NCI-H526 treated with DMSO at 0.1 percent for 48 hours (cell line): ENCODE results near the gene MTM1.
A peak's percentile ranks its signal among the peaks of the same experiment; 100 is the strongest.

Source experiments
- DNase-seq: peaks from one replicate; lab custom pipeline; 2025; lab: John Stamatoyannopoulos, UW

The MTM1 gene

DNA sequence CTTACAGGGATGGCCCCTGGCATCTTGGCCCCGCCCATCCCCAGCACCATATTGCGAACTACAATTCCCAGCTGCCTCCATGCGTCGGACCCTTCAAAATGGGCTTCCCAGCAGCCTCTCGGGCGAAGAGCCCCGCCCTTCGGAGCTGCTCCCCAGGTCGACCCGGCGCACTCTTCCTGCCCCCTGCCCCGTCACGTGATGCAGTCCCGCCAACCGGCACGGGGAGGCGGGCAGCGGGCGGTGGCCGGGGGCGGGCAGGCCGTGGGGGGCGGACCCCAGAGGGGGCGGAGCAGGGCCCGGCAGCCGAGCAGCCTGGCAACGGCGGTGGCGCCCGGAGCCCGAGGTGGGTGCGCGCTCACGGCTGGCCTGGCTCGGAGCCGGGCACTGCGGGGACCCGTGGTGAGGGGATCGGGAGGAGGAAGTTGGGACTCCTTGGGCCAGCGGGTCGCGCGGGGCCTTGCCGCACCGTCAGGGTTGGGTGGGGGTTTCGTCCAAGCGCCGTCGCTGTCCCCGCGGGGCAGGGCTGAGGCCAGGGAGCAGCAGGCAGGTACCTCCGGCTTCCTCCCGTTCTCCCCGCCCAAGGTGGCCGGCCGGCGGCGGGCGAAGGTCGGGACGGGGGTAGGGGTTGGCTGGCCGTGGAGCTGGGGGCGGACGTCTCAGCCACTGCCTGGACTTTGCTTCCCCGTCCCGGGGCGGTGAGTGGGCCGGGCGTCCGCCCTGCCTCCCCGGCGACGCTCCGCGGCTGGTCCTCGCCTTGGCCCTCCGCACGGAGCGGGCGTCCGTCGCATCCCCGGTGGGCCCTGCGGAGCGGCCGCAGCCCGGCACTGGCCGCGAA, at the start of gene MTM1:
TSS of gene MTM1 (plus strand) at position 302 of the 835 bp plus-strand sequence. CDS start 23,994 bp downstream, outside the sequence.
- peak; percentile 77 for DNase-seq

DNA sequence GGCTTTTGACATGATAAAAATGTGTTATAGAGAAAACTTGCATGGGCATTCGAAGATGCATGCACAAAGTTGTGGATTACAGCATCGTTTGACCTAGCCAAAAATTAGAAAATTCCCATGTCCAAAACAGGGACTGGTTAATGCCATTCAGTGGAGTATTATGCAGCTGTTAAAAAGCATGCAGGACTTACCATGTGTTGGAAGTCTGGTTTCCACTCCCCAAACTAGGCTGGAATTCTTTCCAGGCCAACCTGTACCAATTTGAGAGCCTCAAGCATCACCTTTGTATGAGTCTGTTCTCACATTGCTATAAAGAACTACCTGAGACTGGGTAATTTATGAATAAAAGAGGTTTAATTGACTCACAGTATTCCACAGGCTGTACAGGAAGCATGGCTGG, 45.9 kb upstream of the MTM1 start:
- no peak for DNase-seq

DNA sequence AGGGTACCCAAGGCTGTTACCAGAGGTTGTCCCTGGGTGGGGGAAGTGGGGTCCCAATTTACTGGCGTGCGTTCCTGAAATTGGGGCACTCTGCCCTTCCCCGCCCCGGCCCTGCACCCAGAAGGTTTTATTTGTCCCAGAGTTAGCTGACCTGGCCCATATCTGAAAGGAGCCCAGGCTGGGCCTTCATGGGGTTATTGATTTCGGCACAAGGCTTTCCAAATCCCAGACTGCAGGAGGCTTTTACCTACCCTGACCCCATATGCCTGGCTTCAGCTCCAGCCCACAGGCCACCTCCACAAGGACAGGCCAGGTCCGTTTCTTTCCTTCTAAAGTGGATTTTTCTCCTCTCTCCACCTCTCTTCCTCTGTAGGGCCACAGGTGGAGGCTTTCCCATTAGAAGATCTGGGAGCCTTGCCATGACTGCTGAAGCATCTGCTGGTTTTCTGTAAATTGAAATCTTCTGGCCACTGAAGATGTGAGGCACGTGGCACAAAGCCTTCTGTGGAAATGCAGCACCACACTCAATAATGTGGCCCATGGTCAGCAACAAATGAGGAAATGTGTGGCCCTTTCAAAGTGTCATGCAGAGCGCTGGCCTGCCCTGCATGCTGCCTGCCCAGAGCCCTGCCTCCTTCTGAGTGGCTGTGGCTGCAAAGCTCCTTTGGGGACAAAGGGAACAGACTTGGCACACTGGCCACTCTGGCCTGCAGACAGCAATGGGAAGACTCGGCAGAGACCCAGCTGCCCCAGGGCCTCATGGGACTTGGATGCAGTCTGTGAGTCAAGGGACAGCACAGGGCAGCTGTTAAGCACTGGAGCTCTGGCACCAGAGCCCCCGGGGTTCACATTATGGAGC, 43.1 kb upstream of the MTM1 start:
- DNase-seq, result no peak

DNA sequence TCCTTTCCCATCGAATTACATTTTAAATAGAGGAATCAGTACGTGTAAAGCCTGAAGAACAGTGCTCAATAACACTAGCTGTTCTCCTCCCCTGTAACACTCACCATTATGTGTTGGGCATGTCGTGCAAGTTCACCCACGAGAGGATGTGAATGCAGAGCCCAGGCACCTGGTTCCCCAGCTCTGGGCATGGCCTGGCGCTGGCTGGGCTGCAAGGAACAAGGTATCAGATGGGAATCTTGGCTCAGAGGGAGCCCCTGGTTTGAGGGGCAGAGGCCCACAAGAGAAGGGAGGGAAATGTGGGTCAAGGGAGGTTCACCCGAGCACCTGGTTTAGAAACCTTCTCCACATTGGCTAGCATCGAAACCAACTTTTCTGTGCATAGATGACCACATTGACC, 41.7 kb upstream of the MTM1 start:
- DNase-seq, result no peak

DNA sequence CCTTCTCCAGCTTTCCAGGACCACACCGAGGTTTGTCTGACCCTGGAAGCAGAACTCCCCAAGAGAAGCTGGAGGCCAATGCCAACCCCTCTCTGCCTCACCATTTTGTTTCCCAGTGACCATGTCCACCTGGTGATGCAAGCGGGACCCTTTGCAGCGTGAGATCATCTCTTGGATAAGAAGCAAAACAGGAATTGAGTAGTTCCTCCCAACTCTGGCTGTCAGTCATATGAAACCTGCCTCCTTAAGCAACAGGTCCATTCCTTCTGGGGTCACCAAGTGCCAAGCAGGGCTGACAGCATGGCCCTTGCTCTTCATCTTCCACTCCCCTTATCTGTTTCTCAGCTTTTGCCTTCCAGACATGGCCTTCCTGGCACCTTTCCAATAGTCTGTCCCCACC, 41.3 kb upstream of the MTM1 start:
- DNase-seq, result no peak

DNA sequence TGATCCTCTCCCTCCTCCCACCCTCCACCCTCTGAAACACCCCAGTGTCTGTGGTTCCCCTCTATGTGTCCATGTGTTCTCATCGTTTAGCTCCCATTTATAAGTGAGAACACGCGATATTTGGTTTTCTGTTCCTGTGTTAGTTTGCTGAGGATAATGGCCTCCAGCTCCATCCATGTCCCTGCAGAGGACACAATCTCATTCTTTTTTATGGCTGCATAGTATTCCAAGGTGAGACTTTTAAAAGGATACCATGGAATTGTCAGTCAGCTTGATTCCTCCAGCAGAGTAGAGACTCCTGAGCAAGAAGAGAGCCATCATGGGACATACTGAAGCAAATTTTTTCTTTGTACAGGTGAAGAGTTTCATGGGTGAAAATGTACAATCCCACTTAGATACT, 38.8 kb upstream of the MTM1 start:
- DNase-seq, result no peak

DNA sequence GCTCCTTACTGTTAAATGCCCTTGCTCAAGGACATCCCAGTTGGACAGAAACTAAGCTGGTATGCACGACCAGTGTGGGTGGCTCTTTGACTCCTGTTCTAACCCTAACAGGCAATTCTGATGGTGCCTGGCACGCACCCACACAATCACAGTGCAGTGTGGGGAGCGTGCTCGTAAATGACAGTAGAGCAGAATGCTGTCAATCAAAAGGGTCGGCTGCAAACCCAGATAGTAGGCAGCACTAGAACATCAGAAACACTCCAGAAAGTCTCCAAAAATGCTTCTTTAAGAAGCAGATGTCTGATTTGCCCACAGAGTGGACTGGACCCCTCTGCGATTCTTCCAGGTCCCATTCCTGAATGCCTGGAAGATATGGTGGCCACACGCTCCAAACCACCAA, 37.6 kb upstream of the MTM1 start:
- DNase-seq, result no peak

DNA sequence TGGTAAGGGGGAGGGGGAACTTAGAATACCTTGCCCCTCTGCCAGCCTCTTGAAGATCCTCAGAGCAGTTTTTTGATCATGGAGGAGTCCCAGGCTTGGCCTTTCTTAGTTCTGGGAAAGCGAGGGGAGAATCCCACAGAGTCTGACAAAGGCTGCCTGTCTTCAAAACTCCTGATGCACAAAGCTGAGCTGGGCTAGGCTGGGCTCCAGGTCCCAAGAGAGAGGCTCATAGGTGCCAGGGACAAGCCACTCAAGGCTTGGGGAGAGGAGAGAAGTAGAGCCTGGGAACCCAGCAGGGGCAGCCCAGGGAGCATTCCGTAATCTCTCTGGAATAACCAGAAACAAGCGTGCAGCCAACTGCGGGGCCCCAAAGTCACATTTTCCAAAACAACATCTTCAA, 37.0 kb upstream of the MTM1 start:
- no peak for DNase-seq

DNA sequence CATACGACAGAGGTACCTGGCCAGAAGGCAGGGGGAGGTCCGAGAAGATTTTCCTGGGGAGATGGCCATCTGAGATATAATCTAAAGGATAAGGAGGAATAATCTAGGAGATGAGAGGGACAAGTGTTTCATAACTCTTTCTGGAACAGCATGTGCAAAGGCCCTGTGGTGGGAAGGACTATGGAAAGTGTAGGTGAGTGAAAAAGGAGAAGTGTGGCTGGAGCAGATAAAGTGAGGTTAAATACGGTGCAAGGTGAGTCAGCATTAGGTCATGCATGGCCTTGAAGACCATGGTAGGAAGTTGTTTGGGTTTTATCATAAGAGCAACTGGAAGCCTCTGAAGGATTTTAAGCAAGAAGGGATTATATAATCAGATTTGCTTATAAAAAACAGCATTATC, 34.6 kb upstream of the MTM1 start:
- DNase-seq, result no peak

DNA sequence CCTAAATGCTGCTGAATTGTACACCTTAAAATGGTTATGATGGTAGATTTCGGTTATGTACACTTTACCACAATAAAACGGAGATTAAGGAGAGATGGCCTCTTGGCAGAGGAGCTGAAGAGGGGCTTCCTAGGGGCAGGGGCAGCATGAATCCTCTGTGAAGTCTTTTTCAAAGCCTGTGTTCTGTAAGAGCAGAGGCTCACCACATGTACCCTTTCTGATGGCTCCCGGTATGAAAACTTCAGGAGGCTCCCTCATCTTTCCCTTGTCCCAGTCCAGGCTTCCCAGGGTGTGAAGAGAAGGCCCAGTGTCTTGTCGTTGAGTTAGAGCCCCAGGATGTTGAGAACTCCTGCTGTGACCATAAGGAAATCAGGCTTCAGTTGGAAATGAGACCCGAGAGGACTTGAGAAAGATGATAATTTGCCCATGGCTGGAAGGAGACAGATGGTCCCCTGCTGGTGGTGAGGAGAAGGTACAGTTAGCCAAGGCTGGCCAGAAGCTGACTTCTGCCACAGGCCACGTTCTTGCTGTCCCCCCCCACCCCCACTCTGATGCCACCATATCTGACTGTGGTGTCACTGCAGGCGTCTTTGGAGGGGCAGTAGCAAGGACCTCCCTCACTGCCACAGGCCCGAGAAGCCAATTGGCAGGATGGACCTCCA, 31.8 kb upstream of the MTM1 start:
- DNase-seq, result no peak

DNA sequence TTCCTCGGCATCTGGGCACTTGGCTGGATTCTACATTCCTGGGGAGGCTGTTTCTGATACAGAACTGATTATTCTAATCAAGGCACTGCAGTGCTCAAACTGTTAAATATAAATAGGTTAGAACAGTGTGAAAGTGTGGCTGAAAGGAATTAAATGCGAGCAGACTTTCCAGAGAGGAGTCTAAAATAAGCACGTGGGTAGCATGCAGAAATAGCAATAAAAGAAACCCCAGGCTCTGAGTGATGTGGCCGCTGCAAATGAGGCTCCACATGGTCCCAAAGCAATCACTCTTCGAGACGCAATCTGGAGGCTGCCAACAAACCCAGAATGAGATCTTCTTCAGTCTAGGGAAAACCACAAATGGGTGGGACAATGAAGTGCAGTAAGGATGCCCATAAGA, 30.6 kb upstream of the MTM1 start:
- no peak for DNase-seq

DNA sequence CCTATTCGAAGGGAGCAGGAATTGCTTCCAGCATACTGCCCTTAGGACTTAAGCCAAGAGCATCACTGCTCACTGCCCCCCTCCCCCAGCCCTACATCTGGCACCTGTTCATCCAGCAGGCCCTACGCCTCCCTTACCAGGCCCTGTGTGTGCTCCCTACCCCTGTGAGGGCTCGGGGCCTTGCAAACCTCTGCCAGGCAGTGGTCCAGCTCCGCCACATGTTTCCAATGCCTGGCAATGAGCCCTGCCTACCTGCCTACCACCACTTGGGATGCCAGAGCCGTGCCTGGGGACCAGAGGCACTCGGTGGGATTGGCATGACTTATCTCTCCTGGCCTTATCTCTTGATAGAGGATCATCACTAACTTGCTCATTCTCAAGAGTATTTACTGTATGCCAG, 27.5 kb upstream of the MTM1 start:
- DNase-seq, result no peak

DNA sequence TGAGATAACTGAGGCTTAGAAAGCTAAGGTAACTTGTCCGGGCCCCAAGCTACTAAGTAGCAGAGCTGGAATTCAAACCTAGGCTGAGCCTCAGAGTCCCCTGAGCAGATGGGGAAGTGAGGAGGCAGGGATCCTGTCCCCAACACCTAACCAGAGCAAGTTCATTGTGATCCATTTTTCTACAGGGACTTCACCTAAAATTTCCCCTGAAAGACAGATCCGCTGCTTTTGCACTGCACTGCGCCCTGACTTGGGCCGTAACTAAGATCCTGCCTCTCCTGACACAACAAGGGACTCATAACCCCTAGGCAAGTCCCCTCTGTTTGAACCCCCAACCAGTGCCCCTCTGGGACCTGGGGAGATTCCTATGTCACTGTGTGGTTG, 25.6 kb upstream of the MTM1 start:
- no peak for DNase-seq

DNA sequence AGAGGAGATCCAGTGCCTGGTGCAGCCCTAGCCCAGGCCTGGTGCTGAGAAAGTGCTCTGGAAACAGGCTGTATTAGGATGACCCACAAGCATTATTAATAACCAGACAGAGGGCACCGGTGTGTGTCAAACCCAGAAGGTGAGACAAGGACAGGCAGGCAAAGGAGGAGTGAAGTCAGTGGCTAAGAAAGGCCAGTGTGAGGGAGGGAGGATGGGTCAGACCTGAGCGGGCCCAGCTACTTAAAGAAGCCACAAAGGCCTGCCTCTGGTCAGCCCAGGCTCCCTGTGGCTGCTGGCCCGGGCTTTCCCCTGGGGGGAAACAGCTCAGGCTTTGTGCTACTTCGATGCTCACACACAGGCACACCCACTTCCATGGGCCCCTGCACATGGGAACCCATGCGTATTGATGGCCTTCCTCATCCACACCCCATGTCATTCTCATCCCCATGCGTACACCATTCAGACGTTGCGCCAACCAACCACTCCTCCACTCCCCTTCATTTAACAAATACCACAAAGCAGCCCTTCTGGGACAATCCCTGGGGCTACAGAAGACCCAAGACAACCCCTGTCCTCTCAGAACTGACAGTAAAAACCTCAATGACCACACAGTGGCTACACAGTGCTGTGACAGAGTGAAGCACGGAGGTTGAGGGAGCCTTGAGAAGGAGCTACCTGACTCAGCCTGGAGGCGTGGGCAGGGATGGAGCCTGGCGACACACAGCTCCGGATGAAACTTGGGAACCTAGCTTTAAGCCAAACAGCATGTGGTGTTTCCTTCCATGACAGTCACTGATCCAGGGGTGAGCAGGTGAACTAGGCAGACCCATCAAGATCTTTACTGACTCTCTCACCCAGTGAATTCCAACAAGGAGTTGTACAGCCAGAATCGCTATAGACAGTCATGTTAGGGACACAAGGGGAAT, 24.9 kb upstream of the MTM1 start:
- no peak for DNase-seq

DNA sequence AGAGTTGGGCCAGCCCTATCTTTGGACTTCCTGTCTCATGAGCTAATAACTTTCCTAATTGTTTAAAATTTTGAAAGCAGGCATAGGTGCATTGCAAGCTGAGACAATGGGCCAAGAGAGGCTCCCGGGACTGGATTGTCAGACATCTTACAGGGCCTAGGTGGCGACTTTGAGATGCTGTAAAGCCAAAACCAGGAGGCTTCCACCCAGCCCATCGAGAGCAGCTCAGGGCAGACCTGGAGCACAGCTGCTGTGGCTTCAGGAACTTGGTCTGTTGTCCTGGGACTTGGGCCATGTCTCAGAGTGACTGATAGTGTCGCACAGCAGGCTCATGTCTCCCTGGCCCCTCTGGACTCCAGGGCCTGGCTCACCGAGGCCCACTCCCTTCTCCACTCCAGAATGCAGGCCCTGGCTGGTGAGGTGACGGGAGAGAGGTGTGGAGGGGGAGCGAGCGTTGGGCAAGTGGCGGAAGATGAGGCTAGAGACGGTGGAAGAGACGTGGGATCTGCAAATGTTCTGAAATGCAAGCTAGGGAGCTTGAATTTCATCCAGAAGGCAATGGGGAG, 24.1 kb upstream of the MTM1 start:
- no peak for DNase-seq

DNA sequence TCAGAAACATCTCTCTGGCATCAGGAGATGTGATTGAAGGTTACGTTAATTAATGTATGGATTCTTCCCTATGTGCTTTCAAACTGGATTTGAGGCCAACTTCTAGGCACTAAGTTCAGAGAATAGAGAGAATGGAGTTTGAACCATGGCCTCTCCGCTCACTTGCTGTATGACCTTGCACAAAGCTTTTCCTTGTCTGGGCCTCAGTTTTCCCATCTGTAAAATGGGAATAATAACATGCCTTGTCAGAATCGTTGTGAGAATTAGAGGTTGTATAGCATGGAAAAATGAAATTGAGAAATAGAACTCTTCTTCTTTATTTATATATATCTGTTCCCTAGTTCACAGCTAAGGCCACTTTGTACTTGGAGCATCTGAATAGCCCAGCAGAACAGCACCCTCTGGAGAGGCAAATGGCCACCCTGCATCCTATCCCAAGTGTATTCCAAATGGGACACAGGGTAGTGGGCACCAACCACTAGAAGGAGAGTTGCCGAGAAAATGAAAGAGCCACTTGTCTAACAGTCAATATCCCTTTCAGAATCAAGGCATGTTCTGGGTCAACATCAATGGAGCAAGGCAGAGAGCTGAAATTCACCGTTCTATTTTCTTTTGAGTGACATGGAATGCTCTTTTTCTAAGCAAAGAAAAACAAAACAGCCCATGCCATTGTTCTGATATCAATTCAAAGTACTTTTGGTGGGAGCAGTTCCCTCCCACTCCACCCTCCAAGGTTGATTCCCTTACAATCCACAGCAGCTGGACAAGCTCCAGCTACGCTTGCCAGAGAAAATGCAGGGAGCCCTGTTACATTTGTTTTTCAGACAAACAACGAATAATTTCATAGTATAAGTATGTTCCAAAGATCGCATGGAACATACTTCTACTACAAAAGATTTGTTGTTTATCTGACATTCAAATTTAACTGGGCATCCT, 23.3 kb upstream of the MTM1 start:
- DNase-seq, result no peak

DNA sequence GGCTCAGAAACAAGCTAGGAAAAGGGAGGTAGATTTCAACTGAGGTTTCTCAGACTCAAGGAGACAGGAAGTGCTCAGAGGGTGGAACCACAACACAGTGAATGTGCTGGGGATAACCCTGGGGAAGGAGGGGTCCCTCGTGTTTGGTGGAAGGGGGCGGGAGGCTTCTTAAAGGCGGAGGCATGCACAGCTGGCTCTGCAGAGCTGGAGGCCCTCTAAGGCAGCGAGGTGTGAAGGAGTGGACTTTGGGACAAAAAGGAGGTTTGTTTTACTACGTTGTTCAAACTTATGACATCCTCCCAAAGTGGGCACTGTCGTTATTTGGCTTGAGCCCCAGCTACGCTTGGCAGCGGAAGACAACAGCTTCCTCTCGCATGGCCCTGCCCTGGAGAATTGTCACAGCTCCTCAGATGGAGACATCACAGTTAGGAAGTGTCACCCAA, 21.7 kb upstream of the MTM1 start:
- DNase-seq, result no peak

DNA sequence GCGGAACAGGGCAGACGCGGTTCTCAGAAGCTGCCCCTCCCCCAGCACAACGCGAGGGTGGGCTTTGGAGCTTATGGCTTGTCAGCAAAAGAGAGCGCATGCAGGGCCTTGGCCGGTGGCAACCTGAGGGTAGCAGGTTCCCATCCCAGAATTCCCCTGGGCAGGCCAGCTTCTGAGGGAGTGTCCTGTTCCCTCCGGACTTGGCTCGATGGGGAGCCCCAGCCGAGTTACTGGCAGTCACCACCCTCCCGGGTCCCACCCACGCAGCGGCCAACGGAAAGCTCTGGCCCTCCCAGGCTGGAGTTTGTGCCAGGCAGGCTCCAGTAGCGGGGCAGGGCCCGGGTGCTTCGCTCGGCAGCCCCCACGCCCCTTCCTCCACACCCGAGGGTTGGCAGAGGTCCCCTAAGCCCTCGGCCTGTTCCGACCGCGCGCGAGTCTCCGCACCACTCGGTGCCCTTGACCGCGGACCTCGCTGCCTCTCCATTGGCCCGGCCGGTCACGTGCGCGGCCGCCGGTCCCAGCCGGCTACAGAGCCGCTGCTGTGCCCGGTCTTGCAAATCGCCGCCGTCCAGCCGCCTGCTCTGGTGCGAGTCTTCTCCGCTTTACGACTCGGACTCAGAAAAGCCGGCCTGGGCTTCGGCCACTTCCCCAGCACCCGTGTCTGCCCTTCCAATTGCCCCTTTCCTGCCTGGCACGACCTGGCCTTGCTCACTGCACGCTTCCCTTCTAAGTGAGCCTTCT, 20.9 kb upstream of the MTM1 start:
- no peak for DNase-seq

DNA sequence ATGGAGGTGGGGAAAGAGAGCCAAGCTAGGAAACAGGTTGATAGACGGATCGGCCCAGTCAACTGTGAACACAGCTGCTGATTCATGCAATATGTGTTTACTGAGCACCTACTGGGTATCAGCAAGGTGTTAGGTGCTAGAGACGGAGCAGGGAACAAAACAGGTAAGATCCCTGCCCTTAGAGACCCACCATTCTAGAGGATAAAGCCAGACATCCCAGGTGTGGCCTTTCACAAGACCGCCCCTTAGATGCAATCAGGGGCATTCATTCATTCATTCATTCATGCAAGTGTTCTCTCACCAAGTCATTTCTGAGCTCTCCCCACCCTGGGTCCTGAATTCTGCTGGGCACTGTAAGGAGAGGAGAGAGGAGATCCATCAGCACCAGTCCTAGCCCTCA, 20.2 kb upstream of the MTM1 start:
- DNase-seq, result no peak
